Measurements from ENCODE around the gene IFIH1. TPM values are rescaled to one million over a fixed set of nuclear protein-coding genes. Genes with fewer than 3 reads are reported as not detected.

IFIH1 gene
- total RNA-seq, 1 experiment from 2014 or later = 5.6 TPM

- DNase-seq (ENCODE audit: low read depth) = no peak
Measured at GRCh38 chr2:162219426-162219825, 99.1 kb downstream of the IFIH1 start.

- no peak for DNase-seq (ENCODE audit: low read depth)
Measured at GRCh38 chr2:162217598-162217997, 100.9 kb downstream of the IFIH1 start.

Other genes starting within 250 kb of the IFIH1 start
- gene DPP4, start 244.5 kb downstream of the IFIH1 start, total RNA-seq (2014; rRNA removed) = 20.5 and 27.7 TPM in 2 replicates
- gene GCG, start 166.4 kb downstream of the IFIH1 start, total RNA-seq (2014; rRNA removed) = 0.17 TPM in 1 of 2 replicates, not detected in the other
- gene FAP, start 75.2 kb downstream of the IFIH1 start, total RNA-seq (2014; rRNA removed) = 102 and 115 TPM in 2 replicates
- gene GCA, start 25.4 kb upstream of the IFIH1 start, total RNA-seq (2014; rRNA removed) = 0.52 and 0.90 TPM in 2 replicates

Data from LHCN-M2 (cell line).